Motor neuron (in vitro differentiated cells): ENCODE measurements around the gene FSTL3. TPM values are rescaled to one million over a fixed set of nuclear protein-coding genes. Genes with fewer than 3 reads are reported as not detected.

Experiments used
- ATAC-seq, 8 experiments: fragments of 200-7000 bp; cut with Tn5 transposase; replicated peaks in 6 of 8; 2 replicates each; pipeline ENCODE4 v1.8.0; 2021; ENCODE audit warnings: mild to moderate bottlenecking in 8 of 8, moderate library complexity in 8 of 8
- H3K27ac ChIP-seq, 2 donors: fragments of 250-450 bp; sonication (Bioruptor Pico); 2 replicates each; pipeline ENCODE4 v1.9.0; 2021; ENCODE audit warnings: antibody characterized with exemption in 2 of 2, mild to moderate bottlenecking in 2 of 2, moderate library complexity in 1 of 2
- H3K4me1 ChIP-seq, 2 donors: fragments of 250-450 bp; sonication (Bioruptor Pico); replicated peaks in 1 of 2; 2 replicates each; pipeline ENCODE4 v1.6.1; 2021; ENCODE audit warnings: antibody characterized with exemption in 2 of 2, mild to moderate bottlenecking in 2 of 2, moderate library complexity in 1 of 2
- H3K4me3 ChIP-seq, 5 donors: fragments of 250-450 bp; sonication (Bioruptor Pico); 2 replicates each; pipeline ENCODE4 v1.9.0; 2021; ENCODE audit warnings: antibody characterized with exemption in 5 of 5, mild to moderate bottlenecking in 5 of 5, moderate library complexity in 4 of 5
- WGBS, 10 experiments: fragments of 450-650 bp; shearing (Covaris generic); methylation state at CpG; one replicate each; pipeline ENCODE4 v1.0.0; 2022; 5-methylcytosine and 5-hydroxymethylcytosine counted together
- in situ Hi-C, 9 experiments: fragments of 400-800 bp; cut with MboI; loops; one replicate each; pipeline ENCODE4 v1.15.0; 2021; ENCODE audit warnings: low sequenced_read_pairs in 9 of 9, low pct_unique_long_range_greater_than_20kb in 2 of 9; ENCODE audit not compliant: unreplicated experiment in 9 of 9
- total RNA-seq, 8 experiments: library from RNA; unstranded; fragments of 300-600 nt; gene quantifications; 2 replicates each; pipeline versions ENCODE4 v1.2.3 to v1.2.4, GENCODE V29; 2022

Gene FSTL3
- total RNA-seq, 8 experiments from 2014 or later: 5.6 to 36.8 (median 8.6) TPM

- Histone ChIP-seq H3K4me1 (peaks cover 2 to 3% of the 10 kb centered on the region in 2 donors), H3K4me3 (peak overlapping the region in 3 of 5 donors; percentile 9 to 41 (median 32)), H3K27ac (peak overlapping the region in 1 of 2 donors; percentile 78)
- WGBS, 10 experiments: 71% methylated on average over 1 of the region's 4 CpGs; no CpG with 5 or more reads in 9 of the 10 experiments
- peak in 3 of 8 experiments; percentile 4 to 29 (median 19) for ATAC-seq
- in situ Hi-C loops: no loop called here
Measured at GRCh38 chr19:703329-703650, 27.1 kb downstream of the FSTL3 start.

GRCh38 chr19:703651-704446 lies 27.7 kb downstream of the FSTL3 start:
- Histone ChIP-seq H3K4me1 (peaks cover 2 to 3% of the 10 kb centered on the region in 2 donors), H3K27ac (peak overlapping the region in 1 of 2 donors; percentile 78), H3K4me3 (peak overlapping the region in 3 of 5 donors; percentile 9 to 41 (median 32))
- WGBS, 10 experiments: no CpG with 5 or more reads among the region's 50 CpGs
- ATAC-seq: peak; percentile 60 to 93 (median 84)
- in situ Hi-C loops: no loop called here

- Histone ChIP-seq H3K4me1 (peaks cover 2 to 3% of the 10 kb centered on the region in 2 donors), H3K27ac (no peak overlapping the region), H3K4me3 (peak overlapping the region in 2 of 5 donors; percentile 7 to 17)
- in situ Hi-C loops: no loop called here
- WGBS, 10 experiments: 0 to 100% (median 31%) methylated on average over 1 to 10 of the region's 14 CpGs; no CpG with 5 or more reads in 4 of the 10 experiments
- no peak for ATAC-seq
Measured at GRCh38 chr19:704447-704741, 28.2 kb downstream of the FSTL3 start.

GRCh38 chr19:708154-709143 lies 32.3 kb downstream of the FSTL3 start, which contains the start of gene PALM:
TSS of gene PALM (plus strand) at chr19:708935. CDS start at chr19:709147, 212 bp downstream.
- H3K4me3 ChIP-seq: peak within 1 kb of the TSS; percentile 62 to 99 (median 96)
- peaks cover 17 to 20% of the 10 kb centered on the region in 2 donors for H3K4me1 ChIP-seq
- ATAC-seq: peak; percentile 13 to 63 (median 50)
- peak within 1 kb of the TSS; percentile 91 to 95 for H3K27ac ChIP-seq
- in situ Hi-C loops: no loop called here
- 9 to 42% methylated on average over 3 to 12 of the region's 93 CpGs; no CpG with 5 or more reads in 8 of the 10 experiments for WGBS, 10 experiments

- 0 to 5% methylated on average over 1 to 4 of the region's 78 CpGs; no CpG with 5 or more reads in 8 of the 10 experiments for WGBS, 10 experiments
- in situ Hi-C loops: no loop called here
- peak; percentile 10 to 69 (median 64) for ATAC-seq
- Histone ChIP-seq H3K4me3 (peak overlapping the region; percentile 62 to 99 (median 96)), H3K27ac (peak overlapping the region; percentile 91 to 95), H3K4me1 (peaks cover 15 to 18% of the 10 kb centered on the region in 2 donors)
Measured at GRCh38 chr19:709196-709964, 33.2 kb downstream of the FSTL3 start.

- Histone ChIP-seq H3K27ac (peak overlapping the region; percentile 91 to 95), H3K4me1 (peaks cover 15 to 17% of the 10 kb centered on the region in 2 donors), H3K4me3 (peak overlapping the region; percentile 62 to 99 (median 96))
- in situ Hi-C loops: no loop called here
- ATAC-seq: peak in 7 of 8 experiments; percentile 20 to 53 (median 45)
- WGBS, 10 experiments: 0 to 17% (median 0%) methylated on average over 1 to 5 of the region's 27 CpGs; no CpG with 5 or more reads in 6 of the 10 experiments
Measured at GRCh38 chr19:709965-710571, 33.9 kb downstream of the FSTL3 start.

GRCh38 chr19:710767-711166 lies 34.6 kb downstream of the FSTL3 start:
- WGBS, 10 experiments: 7 to 100% (median 70%) methylated on average over 1 to 10 of the region's 21 CpGs; no CpG with 5 or more reads in 6 of the 10 experiments
- H3K4me1 ChIP-seq: peaks cover 15 to 17% of the 10 kb centered on the region in 2 donors
- peak overlapping the region; percentile 62 to 99 (median 96) for H3K4me3 ChIP-seq

GRCh38 chr19:711254-711653 lies 35.1 kb downstream of the FSTL3 start:
- H3K4me3 ChIP-seq: peak overlapping the region in 4 of 5 donors; percentile 90 to 99 (median 96)
- peak overlapping the region; percentile 91 to 95 for H3K27ac ChIP-seq
- peaks cover 15 to 19% of the 10 kb centered on the region in 2 donors for H3K4me1 ChIP-seq
- 0 to 90% (median 60%) methylated on average over 1 to 7 of the region's 8 CpGs; no CpG with 5 or more reads in 1 of the 10 experiments for WGBS, 10 experiments
- in situ Hi-C loops: no loop called here
- no peak for ATAC-seq

More at GRCh38 chr19:710767-711166, 34.6 kb downstream of the FSTL3 start:
- ATAC-seq: peak in 4 of 8 experiments; percentile 3 to 7 (median 4)
- in situ Hi-C loops: no loop called here
- peak overlapping the region; percentile 91 to 95 for H3K27ac ChIP-seq

- peaks cover 37 to 48% of the 10 kb centered on the region in 2 donors for H3K4me1 ChIP-seq
- in situ Hi-C loops: no loop called here
- WGBS, 10 experiments: 56 to 100% (median 90%) methylated on average over 1 to 2 of the region's 3 CpGs; no CpG with 5 or more reads in 4 of the 10 experiments
- no peak overlapping the region for H3K4me3 ChIP-seq
- H3K27ac ChIP-seq: no peak overlapping the region
- ATAC-seq: no peak
Measured at GRCh38 chr19:715347-715746, 39.2 kb downstream of the FSTL3 start.

GRCh38 chr19:718251-718951 lies 42.2 kb downstream of the FSTL3 start:
- ATAC-seq: peak in 7 of 8 experiments; percentile 3 to 37 (median 13)
- peak overlapping the region in 1 of 5 donors; percentile 8 for H3K4me3 ChIP-seq
- WGBS, 10 experiments: 8 to 71% (median 39%) methylated on average over 1 to 4 of the region's 23 CpGs; no CpG with 5 or more reads in 5 of the 10 experiments
- peaks cover 31 to 48% of the 10 kb centered on the region in 2 donors for H3K4me1 ChIP-seq
- in situ Hi-C loops: no loop called here
- peak overlapping the region; percentile 90 to 94 for H3K27ac ChIP-seq

- in situ Hi-C loops: no loop called here
- H3K4me1 ChIP-seq: peaks cover 31 to 48% of the 10 kb centered on the region in 2 donors
- peak overlapping the region in 1 of 5 donors; percentile 47 for H3K4me3 ChIP-seq
- peak in 7 of 8 experiments; percentile 0 to 54 (median 17) for ATAC-seq
- peak overlapping the region; percentile 90 to 94 for H3K27ac ChIP-seq
- WGBS, 10 experiments: 27% methylated on average over 3 of the region's 54 CpGs; no CpG with 5 or more reads in 9 of the 10 experiments
Measured at GRCh38 chr19:718991-719512, 42.9 kb downstream of the FSTL3 start.
